ENCODE results near the gene APOLD1.
"Not testable (repeated sequence)": the region's sequence is repeated elsewhere in the genome, so short reads cannot be mapped to it uniquely, and the experiment has no call there.

APOLD1 gene, protein sequence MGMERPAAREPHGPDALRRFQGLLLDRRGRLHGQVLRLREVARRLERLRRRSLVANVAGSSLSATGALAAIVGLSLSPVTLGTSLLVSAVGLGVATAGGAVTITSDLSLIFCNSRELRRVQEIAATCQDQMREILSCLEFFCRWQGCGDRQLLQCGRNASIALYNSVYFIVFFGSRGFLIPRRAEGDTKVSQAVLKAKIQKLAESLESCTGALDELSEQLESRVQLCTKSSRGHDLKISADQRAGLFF

DNA sequence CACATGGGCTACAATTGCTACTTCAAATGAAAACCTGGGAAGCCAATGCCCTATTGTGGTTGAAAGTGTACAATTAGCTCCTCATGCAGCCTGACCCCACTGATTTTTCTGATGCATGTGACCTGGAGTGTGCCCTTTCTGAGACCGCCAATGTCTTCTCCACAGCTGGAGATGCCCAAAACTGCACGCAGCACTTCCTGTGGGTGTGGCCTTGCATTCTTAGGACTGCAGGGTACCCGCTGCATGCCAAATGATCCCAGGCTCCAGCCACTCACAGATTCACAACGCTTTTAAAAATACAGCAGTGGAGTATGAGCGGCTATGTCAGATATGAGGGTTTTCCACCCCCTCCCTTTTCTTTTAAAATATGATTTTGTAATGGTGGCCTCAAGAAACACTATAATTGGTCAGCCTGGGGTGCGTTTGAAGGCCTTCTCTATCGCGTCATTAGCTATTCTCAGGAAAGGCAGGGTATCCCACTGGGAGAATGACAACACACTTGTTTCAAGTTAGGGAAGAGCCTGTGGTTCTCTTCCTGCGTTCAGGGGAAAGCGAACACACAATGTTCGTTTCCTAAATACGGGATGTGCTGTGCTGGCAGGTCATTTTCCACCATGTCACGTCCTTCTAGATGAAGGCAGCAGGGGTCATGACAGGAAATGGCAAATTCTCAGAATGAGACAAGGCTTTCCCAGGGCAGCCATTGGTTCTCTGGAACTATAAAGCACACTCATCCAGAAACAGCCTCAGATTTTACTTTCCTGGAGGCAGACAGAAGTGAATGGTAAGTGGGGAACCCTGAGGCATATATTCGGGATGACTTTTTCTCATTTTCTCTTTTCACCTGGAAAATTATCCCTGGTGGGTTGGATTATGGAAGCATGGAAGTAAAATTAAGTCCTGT is at the start of gene APOLD1:
Gene APOLD1 (plus strand): TSS at position 749 of the 904 bp plus-strand sequence. CDS start 33 bp downstream, at position 782.
- TF ChIP-seq, protein P1, sequence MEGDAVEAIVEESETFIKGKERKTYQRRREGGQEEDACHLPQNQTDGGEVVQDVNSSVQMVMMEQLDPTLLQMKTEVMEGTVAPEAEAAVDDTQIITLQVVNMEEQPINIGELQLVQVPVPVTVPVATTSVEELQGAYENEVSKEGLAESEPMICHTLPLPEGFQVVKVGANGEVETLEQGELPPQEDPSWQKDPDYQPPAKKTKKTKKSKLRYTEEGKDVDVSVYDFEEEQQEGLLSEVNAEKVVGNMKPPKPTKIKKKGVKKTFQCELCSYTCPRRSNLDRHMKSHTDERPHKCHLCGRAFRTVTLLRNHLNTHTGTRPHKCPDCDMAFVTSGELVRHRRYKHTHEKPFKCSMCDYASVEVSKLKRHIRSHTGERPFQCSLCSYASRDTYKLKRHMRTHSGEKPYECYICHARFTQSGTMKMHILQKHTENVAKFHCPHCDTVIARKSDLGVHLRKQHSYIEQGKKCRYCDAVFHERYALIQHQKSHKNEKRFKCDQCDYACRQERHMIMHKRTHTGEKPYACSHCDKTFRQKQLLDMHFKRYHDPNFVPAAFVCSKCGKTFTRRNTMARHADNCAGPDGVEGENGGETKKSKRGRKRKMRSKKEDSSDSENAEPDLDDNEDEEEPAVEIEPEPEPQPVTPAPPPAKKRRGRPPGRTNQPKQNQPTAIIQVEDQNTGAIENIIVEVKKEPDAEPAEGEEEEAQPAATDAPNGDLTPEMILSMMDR (IDR thresholded peaks at IDR 0.05; ENCODE audit: low read length, missing control alignments) = no peak
- DNase-seq (ENCODE audit: low read depth) = peak; percentile 34

DNA sequence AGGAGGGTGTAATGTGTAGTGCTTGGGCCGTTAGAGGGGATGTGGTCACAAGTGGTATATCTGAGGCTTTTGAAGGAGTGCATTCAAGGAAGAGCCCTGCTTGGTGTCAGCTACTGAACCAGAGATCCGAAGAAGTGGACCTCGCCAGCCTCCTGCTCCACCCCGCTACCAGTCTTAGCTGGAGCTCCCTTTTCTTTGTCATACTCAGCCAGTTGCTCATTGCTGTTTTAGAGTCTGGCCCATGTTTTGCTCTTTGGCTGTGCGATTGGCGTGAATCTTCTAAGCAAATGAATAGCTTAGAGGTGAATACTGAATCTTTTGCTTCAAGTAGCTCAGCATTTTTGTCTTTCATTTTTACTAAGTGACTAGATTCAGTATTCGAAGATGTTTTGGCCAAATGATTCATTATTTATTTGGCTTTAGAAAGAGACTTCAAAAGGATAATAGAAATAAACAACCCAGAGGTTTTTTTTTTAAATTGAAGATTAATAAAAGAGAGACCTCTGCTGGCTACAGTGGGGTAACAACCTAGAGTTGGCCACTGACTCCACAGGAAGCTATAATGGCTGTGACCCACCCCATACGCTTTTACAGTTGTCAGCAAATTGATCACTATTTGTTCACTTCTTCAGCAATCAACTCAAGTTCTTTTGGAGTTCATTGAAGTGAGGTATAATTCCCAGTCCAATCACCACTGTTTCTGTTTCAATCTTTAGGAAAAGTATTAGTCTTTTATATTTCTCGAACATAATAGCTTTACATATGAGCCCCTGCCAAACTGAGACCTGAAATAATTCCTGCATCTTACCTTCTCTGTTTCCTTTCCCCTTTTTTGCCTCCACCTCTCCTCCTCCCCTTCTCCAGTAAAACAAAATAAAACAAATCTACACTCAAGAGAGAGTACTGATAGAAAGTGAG is 48.4 kb upstream of the APOLD1 start:
- DNase-seq (ENCODE audit: low read depth) = peak; percentile 67
- TF ChIP-seq, protein P1 (IDR thresholded peaks at IDR 0.05; ENCODE audit: low read length, missing control alignments) = peak; percentile 61
- no peak overlapping the region for H3K4me3 ChIP-seq (replicated peaks; ENCODE audit: low read depth, low read length)

More for the DNA sequence above, at the start of gene APOLD1:
- peak within 1 kb of the TSS; percentile 56 for H3K4me3 ChIP-seq (replicated peaks; ENCODE audit: low read depth, low read length)

DNA sequence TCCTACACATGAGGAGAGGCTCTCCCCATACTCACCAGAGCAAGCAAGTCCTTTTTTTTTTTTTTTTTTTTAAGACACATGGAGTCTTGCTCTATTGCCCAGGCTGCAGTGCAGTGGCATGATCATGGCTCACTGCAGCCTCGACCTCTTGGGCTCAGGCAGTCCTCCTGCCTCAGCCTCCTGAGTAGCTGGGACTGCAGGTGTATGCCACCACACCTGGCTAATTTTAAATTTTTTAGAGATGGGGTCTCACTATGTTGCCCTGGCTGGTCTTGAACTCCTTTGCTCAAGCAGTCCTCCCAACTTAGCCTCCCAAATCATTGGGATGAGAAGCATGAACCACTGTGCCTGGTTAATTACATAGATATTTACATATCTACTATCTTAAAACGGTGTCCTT is 47.3 kb upstream of the APOLD1 start:
- H3K4me3 ChIP-seq (replicated peaks; ENCODE audit: low read depth, low read length); DNase-seq (ENCODE audit: low read depth): not testable (repeated sequence)

DNA sequence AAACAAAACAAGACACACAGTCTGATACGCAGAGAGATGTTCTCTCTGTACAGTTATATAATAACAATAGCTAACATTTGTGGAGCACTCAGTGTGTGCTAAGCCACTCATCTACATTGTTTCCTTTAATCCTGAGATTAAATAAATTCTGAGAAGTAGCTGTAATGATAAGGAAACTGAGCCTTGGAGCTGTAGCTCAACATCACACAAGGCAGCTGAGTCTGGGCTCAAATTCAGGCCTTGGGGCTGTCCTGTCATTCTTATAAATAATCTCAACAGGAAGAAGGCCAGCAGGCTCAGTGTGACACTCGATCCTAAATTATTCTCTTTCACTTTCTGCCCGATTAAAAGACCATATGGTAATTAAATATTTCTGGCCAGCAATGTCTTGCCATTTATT is 43.8 kb upstream of the APOLD1 start:
- TF ChIP-seq, protein P1 (IDR thresholded peaks at IDR 0.05; ENCODE audit: low read length, missing control alignments) = no peak
- no peak for DNase-seq (ENCODE audit: low read depth)
- peak overlapping the region; percentile 17 for H3K4me3 ChIP-seq (replicated peaks; ENCODE audit: low read depth, low read length)

DNA sequence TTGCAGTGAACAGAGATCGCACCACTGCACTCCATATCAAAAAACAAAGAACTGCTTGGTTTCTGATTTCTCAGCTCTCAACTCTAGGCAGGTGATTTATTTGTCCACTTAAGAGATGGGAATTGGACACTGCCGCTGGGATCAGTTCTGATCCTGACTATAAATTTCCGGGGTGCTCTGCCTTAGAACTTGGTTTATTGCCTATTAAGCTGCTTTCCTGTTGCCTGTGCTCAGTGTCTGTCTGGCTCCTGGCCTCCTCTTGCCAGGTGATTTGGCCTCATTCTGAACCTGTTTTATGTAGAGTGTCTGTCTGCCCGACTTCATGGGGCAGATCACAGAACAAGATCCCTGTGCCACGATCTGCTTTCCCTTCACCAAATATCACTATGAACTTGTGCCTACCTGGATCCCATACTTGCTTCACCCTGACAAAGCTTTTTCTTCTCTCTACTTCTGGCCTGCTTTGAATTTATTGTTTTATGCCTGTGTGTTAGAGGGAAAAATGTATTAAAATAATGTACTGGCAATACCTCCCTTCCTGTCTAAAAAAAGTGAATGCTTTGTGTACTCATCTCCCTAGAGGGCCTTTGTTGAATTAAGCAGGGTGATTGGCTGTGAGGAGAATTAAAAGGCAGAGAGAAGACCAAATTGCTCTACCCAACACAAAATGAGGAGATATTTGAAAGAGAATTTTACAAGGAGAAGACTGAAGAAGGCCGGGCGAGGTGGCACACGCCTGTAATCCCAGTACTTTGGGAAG is 40.7 kb upstream of the APOLD1 start:
- no peak overlapping the region for H3K4me3 ChIP-seq (replicated peaks; ENCODE audit: low read depth, low read length)
- TF ChIP-seq, protein P1 (IDR thresholded peaks at IDR 0.05; ENCODE audit: low read length, missing control alignments) = no peak
- no peak for DNase-seq (ENCODE audit: low read depth)

DNA sequence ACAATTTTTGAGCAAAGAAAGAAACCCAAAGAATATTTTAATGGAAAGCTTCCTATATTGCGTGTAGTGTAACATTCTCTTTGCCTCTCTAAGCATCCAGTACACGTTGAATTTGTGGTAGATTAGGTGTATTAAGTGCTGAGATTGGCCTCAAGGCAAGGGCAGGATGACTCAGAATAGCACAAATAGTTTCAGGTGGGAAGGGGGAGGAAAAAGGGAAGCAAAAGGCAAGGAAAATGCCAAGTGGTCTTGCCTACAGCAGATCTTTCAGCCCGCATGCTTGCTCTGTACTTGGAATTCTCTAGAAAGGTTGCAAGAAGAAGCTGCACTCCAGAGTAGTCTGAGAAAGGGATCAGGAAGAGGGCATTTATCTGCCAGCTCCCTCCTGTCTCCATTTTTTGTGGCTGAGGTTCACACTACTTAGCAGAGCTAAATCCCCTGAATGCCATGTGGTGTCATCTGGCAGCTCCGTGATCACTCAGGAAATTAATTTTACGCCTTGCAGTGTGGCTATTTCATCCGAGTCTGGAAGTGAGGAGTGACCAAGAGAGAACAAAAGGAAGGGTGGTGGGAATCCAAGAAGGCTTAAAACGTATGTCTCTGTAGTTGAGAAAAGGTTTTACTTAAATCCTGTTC is 39.8 kb upstream of the APOLD1 start:
- TF ChIP-seq, protein P1 (IDR thresholded peaks at IDR 0.05; ENCODE audit: low read length, missing control alignments) = no peak
- H3K4me3 ChIP-seq (replicated peaks; ENCODE audit: low read depth, low read length) = no peak overlapping the region
- no peak for DNase-seq (ENCODE audit: low read depth)
